ENCODE measurements around the gene RNASEL.

The RNASEL gene

DNA sequence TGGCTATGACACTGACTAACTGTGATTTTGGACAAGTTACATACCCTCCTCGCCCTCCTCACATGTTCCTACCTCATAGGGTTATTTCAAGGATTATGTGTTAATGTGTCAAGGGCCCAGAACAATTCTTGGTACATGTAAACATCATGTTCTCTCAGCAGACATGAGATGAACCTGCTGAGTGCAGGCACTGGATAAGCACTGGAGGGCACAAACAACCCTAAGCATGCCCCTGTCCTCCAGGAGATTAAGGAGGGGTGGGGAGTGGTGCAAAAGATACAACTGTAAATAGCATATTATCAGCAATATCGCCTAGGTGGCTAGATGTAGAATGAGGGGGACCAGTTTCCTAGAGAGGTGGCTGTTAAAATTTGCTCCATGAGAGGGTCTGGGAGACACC is 32.9 kb upstream of the RNASEL start:
- DNase-seq (ENCODE audit: low spot score), result no peak

GRCh38 chr1:182620924-182621585 is 32.0 kb upstream of the RNASEL start:
- no peak for DNase-seq (ENCODE audit: low spot score)

GRCh38 chr1:182617734-182618351 is 28.8 kb upstream of the RNASEL start:
- DNase-seq (ENCODE audit: low spot score), result no peak

DNA sequence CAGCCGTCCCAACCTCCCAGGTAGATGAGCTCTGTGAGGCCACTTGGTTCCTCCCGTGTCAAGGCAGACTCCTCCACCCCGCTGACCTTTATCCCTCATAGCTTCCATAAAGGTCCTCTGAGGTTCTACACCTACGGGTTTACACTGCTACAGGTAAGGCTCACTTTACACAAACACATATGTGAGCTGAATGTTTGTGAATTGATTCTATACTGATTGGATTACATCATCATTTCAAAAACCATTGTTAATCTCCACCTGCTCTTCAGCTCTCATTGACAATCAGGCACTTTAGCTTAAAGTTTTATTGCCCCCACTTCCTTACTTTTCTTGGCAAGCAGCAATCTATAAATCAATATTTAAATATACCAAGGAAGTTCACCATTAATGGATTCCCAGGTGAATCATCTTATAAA is 28.0 kb upstream of the RNASEL start:
- no peak for DNase-seq (ENCODE audit: low spot score)

DNA sequence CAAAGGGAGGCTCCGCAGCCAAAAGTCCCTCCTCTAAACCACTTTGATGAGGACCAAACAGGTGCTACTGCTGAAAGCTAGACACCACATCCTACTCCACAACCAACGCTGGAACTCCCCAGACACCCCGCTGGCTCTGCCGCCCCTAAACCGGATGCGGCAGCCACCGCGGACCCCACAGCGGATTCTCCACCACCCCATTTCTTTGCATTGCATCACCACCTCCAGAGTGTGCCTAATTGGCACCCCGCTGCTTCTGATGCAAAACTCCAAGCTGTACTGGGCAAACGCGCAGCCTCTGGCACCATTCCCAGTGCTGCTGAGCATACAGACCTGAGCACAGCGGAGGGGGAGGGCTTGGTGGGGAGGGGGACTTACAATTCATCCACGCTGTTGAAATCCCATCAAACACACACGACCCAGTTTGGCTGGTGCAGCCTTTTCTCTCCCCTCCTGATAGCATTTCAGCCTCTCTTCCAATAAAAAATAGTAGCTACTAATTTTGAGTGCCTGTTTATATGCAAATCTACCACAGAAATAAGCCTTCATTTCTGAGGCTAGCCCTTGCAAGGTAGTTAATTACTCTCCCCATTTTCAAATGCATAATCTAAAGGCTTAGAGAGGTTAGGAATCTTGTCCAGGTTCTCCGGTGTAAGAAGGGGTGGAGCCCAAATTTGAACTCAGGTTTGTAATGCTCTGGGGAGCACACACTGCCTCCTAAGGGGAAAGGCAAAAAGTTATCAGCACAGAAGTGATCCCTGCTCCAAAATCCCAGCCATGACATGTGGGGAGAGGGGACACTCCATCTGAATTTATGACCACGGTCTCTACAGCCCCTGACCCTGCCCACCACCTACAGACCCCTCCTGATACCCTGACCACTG is 27.3 kb upstream of the RNASEL start:
- DNase-seq (ENCODE audit: low spot score), result peak; percentile 44

DNA sequence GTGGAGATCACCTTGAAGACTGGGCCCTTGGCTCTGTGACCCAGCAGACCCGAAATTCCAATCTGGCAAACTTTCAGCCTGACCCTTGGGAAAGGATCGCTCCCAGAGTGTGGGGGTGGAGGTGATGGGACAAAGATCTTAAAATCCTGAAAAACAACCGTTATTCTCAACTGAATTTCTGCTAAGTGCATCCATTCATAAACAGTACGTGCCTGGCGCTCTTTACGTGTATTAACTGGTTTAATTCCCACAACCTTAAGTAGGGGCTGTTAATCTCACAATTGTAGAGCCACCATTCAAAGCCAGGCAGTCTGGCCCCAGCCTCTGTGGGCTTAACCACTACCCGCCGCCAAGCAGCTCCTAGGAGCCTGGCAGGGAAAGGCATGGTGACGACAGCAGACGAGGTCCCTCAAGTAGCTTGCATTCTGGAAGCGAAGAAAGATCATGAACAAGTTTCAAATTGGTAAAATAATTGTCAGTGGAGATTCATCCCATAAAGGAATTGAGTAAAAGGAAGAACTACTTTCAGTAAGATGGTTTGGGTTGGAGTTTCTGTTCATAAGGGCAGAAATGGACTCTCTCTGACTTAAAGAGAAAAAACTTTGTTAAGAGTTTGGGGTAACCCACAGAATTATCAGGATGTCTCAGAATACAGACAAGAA is 26.5 kb upstream of the RNASEL start:
- no peak for DNase-seq (ENCODE audit: low spot score)

GRCh38 chr1:182614796-182615454 is 25.9 kb upstream of the RNASEL start:
- DNase-seq (ENCODE audit: low spot score), result peak; percentile 91

GRCh38 chr1:182611787-182612186 is 22.7 kb upstream of the RNASEL start:
- no peak for DNase-seq (ENCODE audit: low spot score)

DNA sequence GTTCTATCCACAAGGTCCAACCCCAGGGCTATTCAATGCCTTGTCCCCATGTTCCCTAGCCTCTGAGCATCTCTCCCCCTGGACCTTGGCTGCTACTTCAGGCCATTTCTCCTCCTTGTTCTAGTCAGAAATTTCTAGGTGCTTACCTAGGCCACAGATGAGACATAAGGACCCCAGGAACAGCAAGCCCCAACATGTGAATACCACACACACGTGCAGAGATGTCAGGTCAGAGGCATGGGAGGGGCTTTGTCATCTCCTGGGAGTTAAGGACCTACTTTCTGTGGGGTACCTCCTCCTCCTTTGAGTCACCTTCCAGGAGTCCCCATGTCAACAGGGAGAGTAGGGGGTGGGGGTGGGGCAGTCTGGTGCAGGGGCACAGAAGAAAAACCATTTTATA is 22.3 kb upstream of the RNASEL start:
- DNase-seq (ENCODE audit: low spot score), result no peak

GRCh38 chr1:182610606-182611194 is 21.6 kb upstream of the RNASEL start:
- no peak for DNase-seq (ENCODE audit: low spot score)

- DNase-seq (ENCODE audit: low spot score), result peak; percentile 46
These were observed 20.0 kb upstream of the RNASEL start for GRCh38 chr1:182608845-182609610.

DNA sequence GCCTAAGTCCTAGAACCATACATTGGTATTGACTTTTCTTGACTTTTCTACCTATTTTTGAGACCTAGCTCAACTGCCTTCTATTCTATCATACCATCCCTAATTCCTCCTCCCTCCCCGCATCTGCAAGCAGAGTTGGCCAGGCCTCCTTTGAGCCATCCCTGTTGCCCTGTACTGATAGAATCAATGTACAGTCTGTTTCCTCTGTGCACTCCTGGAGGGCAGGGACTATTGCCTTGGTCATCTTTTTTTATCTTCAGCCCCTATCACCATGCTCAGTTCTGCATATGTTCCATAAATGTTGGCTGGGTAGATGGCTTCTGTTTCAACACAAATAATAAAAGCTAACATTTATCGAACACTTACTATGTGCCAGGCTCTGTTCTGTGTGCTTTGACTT is 19.2 kb upstream of the RNASEL start:
- no peak for DNase-seq (ENCODE audit: low spot score)

DNA sequence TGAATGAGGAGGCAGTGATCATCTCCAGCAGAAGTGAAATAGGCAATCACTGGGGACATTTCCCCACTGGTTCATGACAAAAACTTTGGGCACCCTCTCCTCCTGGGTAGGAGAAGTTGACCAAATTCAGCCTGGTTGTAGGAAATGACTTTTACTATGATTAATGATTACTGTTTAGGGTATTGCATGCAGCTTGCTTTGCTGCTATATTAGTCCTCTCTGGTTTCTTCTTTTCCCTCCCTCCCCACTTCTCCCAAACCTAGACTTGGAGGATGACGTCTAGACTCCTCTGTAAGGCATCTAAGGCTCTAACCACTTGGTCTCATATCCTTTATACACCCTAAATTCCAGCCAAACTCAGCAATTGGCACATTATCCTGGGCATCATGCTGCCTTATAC is 18.5 kb upstream of the RNASEL start:
- no peak for DNase-seq (ENCODE audit: low spot score)

DNA sequence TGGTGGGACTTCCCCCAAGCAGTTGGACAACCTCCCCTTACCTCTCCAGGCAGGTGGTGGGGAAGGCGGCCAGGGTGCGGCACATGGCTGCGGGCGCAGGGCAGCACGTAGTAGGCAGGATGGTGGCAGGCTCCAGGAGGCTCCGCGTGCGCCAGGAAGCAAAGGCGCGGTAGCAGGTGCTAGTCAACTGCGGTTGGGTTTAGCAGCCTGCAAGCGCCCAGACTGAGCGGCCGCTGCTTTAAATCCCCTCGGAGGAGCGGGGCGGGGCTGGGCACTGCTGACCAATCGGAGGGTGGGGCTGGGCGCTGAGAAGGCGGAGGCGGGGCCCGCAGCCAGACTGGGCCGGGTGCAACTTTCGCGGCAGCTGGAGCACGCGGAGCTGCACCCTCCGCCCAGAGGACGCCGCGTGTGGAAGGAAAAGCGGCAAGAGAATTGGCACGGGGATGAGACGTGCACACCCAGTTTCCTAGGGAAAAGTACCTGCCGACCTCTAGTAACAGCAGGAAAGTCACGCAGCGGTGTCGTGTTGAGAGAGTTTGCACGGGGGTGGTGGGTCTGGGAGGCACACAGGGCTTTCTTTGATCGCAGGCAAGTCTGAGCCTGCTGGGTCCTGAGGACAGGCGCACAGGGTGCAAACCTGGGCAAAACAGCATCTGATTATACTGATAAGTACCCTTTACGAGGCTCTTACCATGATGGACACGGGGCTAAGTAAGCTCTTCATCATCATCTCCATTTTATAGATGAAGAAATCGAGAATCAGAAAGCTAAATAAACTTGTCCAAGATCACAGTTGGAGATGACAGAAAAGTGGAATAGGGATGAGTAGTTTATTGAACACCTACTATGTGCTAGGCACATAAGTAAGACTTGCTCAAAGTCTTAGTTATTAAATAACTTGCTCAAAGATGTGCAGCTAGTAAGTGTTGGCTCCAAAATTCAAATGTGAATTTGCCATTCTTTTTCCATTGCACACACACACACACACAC is 15.4 kb upstream of the RNASEL start, which contains the start of gene RGS16:
Gene RGS16, minus strand, starts transcription at position 215 of the 990 bp plus-strand sequence. Its CDS starts 130 bp downstream, at position 85.
- DNase-seq (ENCODE audit: low spot score), result peak; percentile 97

GRCh38 chr1:182603646-182604174 is 14.7 kb upstream of the RNASEL start:
- no peak for DNase-seq (ENCODE audit: low spot score)

DNA sequence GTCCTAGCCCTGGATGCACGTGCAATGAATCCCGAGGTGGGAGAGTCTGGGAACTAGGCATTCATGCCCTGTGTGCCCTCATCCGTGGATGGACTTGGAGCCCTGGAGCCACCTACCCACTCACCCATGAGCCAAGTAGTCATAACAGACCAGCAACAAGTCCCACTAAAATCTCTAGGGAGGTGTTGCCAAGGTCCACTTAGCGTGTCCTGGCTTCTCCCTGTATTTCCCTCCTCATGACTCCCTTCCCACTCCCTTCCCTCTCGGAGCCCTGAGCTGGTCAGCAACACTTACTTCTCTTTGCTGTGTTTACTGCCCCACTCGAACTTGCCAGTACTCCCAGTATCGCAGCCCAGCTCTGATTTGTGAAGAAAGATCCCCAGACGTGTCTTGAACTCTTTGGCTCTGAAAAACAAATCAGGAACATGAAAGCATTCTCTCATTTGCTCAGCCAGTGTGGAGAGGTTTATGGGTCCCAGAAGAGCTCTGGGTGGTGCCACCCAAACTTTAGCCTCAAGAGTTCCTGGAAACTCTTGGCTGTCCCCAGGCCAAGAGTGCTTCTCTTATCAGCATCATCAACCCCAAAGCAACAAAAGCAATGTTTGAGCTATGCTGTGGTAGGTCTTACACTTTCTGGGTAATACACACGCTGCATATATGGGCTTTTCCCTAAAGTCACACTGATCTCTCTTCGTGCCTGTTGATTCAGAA is 14.0 kb upstream of the RNASEL start:
- no peak for DNase-seq (ENCODE audit: low spot score)

- DNase-seq (ENCODE audit: low spot score), result no peak
These were observed 12.9 kb upstream of the RNASEL start for GRCh38 chr1:182601913-182602312.

DNA sequence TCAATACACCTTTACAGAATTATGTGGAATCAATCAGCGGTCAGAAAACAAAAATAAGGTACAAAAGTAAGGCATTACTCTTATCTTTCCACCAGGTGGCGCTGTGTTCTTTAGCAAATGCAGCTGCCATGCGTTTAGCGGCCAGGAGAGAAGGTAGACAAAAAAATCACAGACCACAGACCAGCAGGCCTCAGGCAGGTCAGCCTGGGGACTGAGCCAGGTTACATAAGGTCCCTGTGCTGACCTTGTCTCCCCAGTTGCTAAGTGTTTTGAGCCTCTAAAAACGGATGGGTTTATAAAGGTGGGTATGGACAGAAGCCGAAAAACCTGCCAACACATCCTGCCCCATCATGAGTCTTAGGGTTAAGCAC is 12.3 kb upstream of the RNASEL start:
- peak; percentile 71 for DNase-seq (ENCODE audit: low spot score)

All from AG20443 (cell line).